Measurements from ENCODE around the gene EPRS1.

The EPRS1 gene

GRCh38 chr1:220001095-220001501 is 45.2 kb downstream of the EPRS1 start:
- TF ChIP-seq, protein P1, sequence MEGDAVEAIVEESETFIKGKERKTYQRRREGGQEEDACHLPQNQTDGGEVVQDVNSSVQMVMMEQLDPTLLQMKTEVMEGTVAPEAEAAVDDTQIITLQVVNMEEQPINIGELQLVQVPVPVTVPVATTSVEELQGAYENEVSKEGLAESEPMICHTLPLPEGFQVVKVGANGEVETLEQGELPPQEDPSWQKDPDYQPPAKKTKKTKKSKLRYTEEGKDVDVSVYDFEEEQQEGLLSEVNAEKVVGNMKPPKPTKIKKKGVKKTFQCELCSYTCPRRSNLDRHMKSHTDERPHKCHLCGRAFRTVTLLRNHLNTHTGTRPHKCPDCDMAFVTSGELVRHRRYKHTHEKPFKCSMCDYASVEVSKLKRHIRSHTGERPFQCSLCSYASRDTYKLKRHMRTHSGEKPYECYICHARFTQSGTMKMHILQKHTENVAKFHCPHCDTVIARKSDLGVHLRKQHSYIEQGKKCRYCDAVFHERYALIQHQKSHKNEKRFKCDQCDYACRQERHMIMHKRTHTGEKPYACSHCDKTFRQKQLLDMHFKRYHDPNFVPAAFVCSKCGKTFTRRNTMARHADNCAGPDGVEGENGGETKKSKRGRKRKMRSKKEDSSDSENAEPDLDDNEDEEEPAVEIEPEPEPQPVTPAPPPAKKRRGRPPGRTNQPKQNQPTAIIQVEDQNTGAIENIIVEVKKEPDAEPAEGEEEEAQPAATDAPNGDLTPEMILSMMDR (IDR thresholded peaks at IDR 0.05; ENCODE audit: low read depth, low read length, missing control alignments): no peak
- DNase-seq (ENCODE audit: low read depth): no peak
- in situ Hi-C loops (cut with HindIII; ENCODE audit: low sequenced_read_pairs): no loop called here
- H3K4me3 ChIP-seq (ENCODE audit: low read depth, low read length): no peak overlapping the region

GRCh38 chr1:219999821-220000220 is 46.5 kb downstream of the EPRS1 start:
- TF ChIP-seq, protein P1 (IDR thresholded peaks at IDR 0.05; ENCODE audit: low read depth, low read length, missing control alignments): no peak
- no peak for DNase-seq (ENCODE audit: low read depth)
- no peak overlapping the region for H3K4me3 ChIP-seq (ENCODE audit: low read depth, low read length)
- in situ Hi-C loops (cut with HindIII; ENCODE audit: low sequenced_read_pairs): loop anchor here (5.0 kb wide), 1 partner anchor 112 kb away; no protein-coding TSS in a partner anchor
